GM18909 (cell line): ENCODE results near the gene COA8.

Experiments used
- ATAC-seq: cut with Tn5 transposase; IDR thresholded peaks from one replicate; pipeline ENCODE4 v1.9.1; 2021; ENCODE audit warnings: mild to moderate bottlenecking; ENCODE audit not compliant: unreplicated experiment, poor library complexity

COA8 gene

GRCh38 chr14:103535891-103536565 lies 26.7 kb upstream of the COA8 start:
- ATAC-seq: no peak

GRCh38 chr14:103536693-103537092 lies 26.1 kb upstream of the COA8 start:
- no peak for ATAC-seq

- ATAC-seq: no peak
These were observed 25.4 kb upstream of the COA8 start for GRCh38 chr14:103537175-103537990.

- no peak for ATAC-seq
These were observed 24.3 kb upstream of the COA8 start for GRCh38 chr14:103538291-103539055.

GRCh38 chr14:103539056-103539825 lies 23.5 kb upstream of the COA8 start:
- no peak for ATAC-seq

- no peak for ATAC-seq
These were observed 21.7 kb upstream of the COA8 start for GRCh38 chr14:103540821-103541708.

GRCh38 chr14:103541709-103542604 lies 20.8 kb upstream of the COA8 start:
- no peak for ATAC-seq

GRCh38 chr14:103542605-103543088 lies 20.1 kb upstream of the COA8 start:
- ATAC-seq: no peak

- ATAC-seq: no peak
These were observed 19.6 kb upstream of the COA8 start for GRCh38 chr14:103543140-103543539.

GRCh38 chr14:103543721-103544387 lies 18.9 kb upstream of the COA8 start:
- ATAC-seq: no peak

- no peak for ATAC-seq
These were observed 18.2 kb upstream of the COA8 start for GRCh38 chr14:103544388-103545218.

GRCh38 chr14:103545219-103545914 lies 17.4 kb upstream of the COA8 start:
- no peak for ATAC-seq

GRCh38 chr14:103545915-103546651 lies 16.7 kb upstream of the COA8 start:
- no peak for ATAC-seq

- peak; percentile 47 for ATAC-seq
These were observed 15.9 kb upstream of the COA8 start for GRCh38 chr14:103546652-103547454.

- ATAC-seq: no peak
These were observed 15.3 kb upstream of the COA8 start for GRCh38 chr14:103547455-103547940.
